ENCODE results near the gene MAML1.

GRCh38 chr5:179777456-179777855 is 44.8 kb downstream of the MAML1 start:
- TF ChIP-seq EZH2 (IDR thresholded peaks at IDR 0.05; ENCODE audit: insufficient read depth, low read length): no peak
- TF ChIP-seq, protein P1, sequence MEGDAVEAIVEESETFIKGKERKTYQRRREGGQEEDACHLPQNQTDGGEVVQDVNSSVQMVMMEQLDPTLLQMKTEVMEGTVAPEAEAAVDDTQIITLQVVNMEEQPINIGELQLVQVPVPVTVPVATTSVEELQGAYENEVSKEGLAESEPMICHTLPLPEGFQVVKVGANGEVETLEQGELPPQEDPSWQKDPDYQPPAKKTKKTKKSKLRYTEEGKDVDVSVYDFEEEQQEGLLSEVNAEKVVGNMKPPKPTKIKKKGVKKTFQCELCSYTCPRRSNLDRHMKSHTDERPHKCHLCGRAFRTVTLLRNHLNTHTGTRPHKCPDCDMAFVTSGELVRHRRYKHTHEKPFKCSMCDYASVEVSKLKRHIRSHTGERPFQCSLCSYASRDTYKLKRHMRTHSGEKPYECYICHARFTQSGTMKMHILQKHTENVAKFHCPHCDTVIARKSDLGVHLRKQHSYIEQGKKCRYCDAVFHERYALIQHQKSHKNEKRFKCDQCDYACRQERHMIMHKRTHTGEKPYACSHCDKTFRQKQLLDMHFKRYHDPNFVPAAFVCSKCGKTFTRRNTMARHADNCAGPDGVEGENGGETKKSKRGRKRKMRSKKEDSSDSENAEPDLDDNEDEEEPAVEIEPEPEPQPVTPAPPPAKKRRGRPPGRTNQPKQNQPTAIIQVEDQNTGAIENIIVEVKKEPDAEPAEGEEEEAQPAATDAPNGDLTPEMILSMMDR (IDR thresholded peaks at IDR 0.05; ENCODE audit: insufficient read depth, low read depth, low read length): no peak

Measured in astrocyte (in vitro differentiated cells and primary cell).